A549 (cell line): ENCODE measurements around the gene TEAD2.

Experiments
- MYC ChIP-seq: IDR thresholded peaks from 2 replicates; pipeline ENCODE4 v1.6.1; 2012; ENCODE audit warnings: mild to moderate bottlenecking, inconsistent platforms, low read length, improper control_type of control experiment, borderline replicate concordance
- TF ChIP-seq, protein P1 (sequence below): fragments of >200 bp; sonication (Bioruptor Twin); formaldehyde crosslinking; IDR thresholded peaks from 3 replicates; pipeline ENCODE4 v1.5.1; 2016

DNA sequence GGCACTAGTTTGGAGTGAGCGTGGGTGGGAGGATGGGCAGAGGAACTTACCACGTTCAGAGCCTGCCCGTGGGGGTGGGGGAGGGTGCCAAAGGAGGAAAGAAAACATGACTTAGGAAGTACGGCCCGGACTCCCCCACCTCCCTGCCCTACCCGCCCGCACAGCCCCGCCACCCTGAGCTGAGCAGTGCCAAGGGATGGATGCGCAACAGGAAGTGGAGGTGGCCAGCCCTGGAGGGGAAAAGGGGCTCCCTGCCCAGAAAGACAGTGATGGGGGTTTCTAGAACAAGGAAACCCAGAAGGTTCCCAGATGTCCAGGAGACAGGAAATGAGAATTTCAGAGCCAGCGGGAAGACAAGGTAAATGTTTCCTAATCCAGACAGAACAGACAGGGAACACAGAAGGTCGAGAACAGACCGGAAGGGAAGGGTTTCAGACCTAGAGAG, 6.3 kb downstream of the TEAD2 start:
- TF ChIP-seq MYC, result no peak
- TF ChIP-seq, protein P1, sequence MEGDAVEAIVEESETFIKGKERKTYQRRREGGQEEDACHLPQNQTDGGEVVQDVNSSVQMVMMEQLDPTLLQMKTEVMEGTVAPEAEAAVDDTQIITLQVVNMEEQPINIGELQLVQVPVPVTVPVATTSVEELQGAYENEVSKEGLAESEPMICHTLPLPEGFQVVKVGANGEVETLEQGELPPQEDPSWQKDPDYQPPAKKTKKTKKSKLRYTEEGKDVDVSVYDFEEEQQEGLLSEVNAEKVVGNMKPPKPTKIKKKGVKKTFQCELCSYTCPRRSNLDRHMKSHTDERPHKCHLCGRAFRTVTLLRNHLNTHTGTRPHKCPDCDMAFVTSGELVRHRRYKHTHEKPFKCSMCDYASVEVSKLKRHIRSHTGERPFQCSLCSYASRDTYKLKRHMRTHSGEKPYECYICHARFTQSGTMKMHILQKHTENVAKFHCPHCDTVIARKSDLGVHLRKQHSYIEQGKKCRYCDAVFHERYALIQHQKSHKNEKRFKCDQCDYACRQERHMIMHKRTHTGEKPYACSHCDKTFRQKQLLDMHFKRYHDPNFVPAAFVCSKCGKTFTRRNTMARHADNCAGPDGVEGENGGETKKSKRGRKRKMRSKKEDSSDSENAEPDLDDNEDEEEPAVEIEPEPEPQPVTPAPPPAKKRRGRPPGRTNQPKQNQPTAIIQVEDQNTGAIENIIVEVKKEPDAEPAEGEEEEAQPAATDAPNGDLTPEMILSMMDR, result no peak
